Measurements from ENCODE around the gene ST13.

DNA sequence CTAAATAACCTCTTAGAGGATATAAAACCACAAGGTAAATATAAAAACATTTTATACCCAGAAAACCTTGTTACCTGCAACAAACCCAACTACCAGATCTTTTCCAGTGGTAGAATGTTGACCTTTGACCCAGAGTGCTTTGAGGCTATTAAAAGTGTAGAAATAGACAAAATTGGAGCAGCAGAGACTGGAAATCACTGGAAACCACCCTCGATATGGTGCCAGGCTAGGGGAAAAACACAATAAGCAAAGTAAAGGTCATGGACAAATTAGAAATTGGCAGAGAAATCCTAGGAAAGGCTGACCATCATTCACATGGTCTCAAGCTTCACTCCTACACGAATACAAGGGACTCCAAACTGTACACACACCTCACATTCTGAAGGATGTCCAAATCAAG lies 64.0 kb downstream of the ST13 start:
- TF ChIP-seq ZFP1 (CRISPR knock-in tag; IDR thresholded peaks at IDR 0.05) (no peak), CHD2 (IDR thresholded peaks at IDR 0.05; ENCODE audit: low read depth, low read length) (no peak), ZNF561 (CRISPR knock-in tag; conservative IDR thresholded peaks at IDR 0.05) (no peak), TCF7 (IDR thresholded peaks at IDR 0.05; ENCODE audit: borderline replicate concordance) (no peak), POLR2A (conservative IDR thresholded peaks at IDR 0.05) (no peak), PATZ1 (CRISPR knock-in tag; IDR thresholded peaks at IDR 0.05; ENCODE audit: borderline replicate concordance) (no peak), SMC3 (conservative IDR thresholded peaks at IDR 0.05; ENCODE audit: insufficient read depth, low read depth, low read length) (no peak), SMARCA5 (IDR thresholded peaks at IDR 0.05) (no peak)
- TF ChIP-seq, protein P1, sequence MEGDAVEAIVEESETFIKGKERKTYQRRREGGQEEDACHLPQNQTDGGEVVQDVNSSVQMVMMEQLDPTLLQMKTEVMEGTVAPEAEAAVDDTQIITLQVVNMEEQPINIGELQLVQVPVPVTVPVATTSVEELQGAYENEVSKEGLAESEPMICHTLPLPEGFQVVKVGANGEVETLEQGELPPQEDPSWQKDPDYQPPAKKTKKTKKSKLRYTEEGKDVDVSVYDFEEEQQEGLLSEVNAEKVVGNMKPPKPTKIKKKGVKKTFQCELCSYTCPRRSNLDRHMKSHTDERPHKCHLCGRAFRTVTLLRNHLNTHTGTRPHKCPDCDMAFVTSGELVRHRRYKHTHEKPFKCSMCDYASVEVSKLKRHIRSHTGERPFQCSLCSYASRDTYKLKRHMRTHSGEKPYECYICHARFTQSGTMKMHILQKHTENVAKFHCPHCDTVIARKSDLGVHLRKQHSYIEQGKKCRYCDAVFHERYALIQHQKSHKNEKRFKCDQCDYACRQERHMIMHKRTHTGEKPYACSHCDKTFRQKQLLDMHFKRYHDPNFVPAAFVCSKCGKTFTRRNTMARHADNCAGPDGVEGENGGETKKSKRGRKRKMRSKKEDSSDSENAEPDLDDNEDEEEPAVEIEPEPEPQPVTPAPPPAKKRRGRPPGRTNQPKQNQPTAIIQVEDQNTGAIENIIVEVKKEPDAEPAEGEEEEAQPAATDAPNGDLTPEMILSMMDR (IDR thresholded peaks at IDR 0.05 in 2 of 3, conservative IDR thresholded peaks at IDR 0.05 in 1 of 3; ENCODE audit: insufficient read depth in 2 of 3, low read depth in 1 of 3, low read length in 3 of 3), result no peak
- TF ChIP-seq, protein P2, sequence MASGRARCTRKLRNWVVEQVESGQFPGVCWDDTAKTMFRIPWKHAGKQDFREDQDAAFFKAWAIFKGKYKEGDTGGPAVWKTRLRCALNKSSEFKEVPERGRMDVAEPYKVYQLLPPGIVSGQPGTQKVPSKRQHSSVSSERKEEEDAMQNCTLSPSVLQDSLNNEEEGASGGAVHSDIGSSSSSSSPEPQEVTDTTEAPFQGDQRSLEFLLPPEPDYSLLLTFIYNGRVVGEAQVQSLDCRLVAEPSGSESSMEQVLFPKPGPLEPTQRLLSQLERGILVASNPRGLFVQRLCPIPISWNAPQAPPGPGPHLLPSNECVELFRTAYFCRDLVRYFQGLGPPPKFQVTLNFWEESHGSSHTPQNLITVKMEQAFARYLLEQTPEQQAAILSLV (tag; IDR thresholded peaks at IDR 0.05), result no peak
- TF ChIP-seq, protein P3, sequence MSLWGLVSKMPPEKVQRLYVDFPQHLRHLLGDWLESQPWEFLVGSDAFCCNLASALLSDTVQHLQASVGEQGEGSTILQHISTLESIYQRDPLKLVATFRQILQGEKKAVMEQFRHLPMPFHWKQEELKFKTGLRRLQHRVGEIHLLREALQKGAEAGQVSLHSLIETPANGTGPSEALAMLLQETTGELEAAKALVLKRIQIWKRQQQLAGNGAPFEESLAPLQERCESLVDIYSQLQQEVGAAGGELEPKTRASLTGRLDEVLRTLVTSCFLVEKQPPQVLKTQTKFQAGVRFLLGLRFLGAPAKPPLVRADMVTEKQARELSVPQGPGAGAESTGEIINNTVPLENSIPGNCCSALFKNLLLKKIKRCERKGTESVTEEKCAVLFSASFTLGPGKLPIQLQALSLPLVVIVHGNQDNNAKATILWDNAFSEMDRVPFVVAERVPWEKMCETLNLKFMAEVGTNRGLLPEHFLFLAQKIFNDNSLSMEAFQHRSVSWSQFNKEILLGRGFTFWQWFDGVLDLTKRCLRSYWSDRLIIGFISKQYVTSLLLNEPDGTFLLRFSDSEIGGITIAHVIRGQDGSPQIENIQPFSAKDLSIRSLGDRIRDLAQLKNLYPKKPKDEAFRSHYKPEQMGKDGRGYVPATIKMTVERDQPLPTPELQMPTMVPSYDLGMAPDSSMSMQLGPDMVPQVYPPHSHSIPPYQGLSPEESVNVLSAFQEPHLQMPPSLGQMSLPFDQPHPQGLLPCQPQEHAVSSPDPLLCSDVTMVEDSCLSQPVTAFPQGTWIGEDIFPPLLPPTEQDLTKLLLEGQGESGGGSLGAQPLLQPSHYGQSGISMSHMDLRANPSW (CRISPR knock-in tag; IDR thresholded peaks at IDR 0.05), result no peak
- TF ChIP-seq, protein P4, sequence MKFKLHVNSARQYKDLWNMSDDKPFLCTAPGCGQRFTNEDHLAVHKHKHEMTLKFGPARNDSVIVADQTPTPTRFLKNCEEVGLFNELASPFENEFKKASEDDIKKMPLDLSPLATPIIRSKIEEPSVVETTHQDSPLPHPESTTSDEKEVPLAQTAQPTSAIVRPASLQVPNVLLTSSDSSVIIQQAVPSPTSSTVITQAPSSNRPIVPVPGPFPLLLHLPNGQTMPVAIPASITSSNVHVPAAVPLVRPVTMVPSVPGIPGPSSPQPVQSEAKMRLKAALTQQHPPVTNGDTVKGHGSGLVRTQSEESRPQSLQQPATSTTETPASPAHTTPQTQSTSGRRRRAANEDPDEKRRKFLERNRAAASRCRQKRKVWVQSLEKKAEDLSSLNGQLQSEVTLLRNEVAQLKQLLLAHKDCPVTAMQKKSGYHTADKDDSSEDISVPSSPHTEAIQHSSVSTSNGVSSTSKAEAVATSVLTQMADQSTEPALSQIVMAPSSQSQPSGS (CRISPR knock-in tag; IDR thresholded peaks at IDR 0.05), result no peak

Measured in K562 (cell line).